GM12873 (cell line): Measurements from ENCODE around the gene EOGT.

Experiments used
- CTCF ChIP-seq: IDR thresholded peaks from 2 replicates; pipeline ENCODE4 v1.5.1; 2012; ENCODE audit warnings: low read depth, mild to moderate bottlenecking, moderate library complexity, low read length, control low read depth; ENCODE audit not compliant: insufficient read depth; ENCODE audit errors: missing control alignments

EOGT gene

DNA sequence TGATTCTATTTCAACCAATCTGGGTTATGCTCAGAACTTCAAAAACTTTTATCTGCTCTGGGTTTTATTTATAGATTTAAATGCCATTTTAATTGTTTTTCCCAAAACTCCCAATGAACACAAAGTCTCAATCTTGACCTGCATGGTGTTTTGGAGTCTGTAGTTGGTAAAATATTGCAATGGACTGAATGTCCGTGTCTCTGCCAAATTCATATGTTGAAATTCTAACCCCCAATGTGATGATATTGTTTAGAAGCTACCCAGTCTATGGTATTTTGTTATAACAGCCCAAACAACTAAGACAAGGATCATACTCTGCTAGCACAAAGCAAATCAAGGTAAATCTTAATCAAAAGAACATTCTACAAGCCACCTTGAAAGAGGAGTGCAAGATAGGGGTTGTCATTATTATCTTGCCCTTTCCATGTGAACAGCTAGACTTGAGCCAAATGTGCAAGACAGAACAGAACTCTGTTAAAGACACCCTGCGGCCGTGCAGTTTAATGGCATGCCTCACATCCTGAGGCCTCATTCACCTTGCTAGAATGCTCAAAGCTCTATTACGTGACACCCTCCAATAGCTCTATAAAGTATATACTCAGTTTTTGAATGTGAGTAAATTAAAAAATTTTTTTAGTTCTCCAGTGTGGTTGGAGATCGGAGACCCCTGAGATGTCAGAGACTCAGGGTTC lies 7.5 kb downstream of the EOGT start:
- TF ChIP-seq CTCF, result no peak

GRCh38 chr3:69005071-69005790 lies 8.3 kb downstream of the EOGT start:
- TF ChIP-seq CTCF, result no peak

DNA sequence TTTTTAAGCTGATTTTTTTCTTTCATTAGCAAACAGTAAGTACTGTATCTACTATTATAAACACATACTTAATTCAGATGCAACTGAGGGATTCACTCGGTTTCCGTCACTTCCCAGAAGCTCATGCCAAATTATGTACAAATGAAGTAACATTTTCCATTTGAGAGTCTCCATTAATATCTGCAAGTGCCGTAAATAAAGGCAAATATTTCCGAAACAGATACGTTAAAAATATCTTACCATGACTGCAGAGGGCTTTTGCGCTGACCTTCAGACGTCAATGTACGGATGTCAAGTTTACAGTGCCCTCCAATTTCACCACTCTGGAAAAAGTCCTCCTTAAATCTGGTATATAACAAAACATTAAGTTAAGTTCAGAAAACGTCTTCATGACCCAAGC lies 9.3 kb downstream of the EOGT start:
- no peak for TF ChIP-seq CTCF

DNA sequence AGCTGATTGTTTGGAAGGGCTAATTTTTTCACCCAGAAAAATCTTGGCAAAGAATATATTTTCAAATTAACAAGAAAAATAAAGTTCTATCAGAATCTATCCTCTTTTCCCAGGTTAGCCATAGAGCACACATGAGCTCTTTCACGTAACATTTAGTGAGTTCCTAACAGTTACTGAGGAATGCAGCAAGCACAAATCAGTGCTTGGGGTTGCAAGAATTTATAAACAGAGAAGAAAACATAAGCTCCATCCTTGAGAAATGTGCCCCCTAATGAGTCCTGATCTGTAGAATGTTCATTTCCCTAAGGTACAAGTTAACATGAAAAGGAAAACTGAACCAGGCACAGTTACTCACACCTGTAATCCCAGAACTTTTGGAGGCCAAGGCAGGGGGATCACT lies 13.9 kb downstream of the EOGT start:
- no peak for TF ChIP-seq CTCF

DNA sequence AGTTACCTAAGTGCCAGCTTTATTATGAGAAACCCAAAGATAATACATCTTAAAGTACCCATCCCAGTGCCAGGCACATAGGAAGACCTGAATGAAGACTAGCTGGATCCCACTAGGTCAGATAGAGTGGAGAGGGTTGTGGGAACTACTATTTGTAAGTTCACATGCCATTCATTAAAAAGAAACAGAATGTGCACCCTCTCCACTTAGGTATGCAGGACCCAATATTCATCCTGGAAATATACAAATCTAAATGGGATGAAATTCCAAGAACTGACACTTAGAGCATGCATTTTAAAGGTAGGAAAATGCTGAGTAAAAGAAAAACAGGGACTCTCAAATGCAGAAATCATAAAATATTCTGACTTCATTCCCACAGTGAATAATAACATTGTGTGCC lies 14.3 kb downstream of the EOGT start:
- no peak for TF ChIP-seq CTCF

DNA sequence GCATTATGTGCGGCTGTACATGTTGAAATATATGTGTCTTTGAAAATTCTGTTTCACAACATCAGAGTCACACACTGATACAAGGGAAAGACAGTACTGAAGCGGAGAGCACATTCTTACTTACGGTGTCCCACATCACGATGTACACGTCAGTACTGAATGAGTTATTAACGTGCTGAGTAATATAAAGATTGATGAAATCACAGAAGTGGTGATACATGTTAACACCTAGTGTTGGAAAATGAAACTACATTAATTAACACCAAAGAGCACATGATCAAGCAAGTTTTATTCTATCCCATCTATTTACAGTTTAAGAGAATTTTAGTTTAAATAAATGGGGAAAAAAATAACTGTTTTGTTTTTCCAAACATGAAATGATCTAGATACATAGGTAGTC lies 15.6 kb downstream of the EOGT start:
- no peak for TF ChIP-seq CTCF

DNA sequence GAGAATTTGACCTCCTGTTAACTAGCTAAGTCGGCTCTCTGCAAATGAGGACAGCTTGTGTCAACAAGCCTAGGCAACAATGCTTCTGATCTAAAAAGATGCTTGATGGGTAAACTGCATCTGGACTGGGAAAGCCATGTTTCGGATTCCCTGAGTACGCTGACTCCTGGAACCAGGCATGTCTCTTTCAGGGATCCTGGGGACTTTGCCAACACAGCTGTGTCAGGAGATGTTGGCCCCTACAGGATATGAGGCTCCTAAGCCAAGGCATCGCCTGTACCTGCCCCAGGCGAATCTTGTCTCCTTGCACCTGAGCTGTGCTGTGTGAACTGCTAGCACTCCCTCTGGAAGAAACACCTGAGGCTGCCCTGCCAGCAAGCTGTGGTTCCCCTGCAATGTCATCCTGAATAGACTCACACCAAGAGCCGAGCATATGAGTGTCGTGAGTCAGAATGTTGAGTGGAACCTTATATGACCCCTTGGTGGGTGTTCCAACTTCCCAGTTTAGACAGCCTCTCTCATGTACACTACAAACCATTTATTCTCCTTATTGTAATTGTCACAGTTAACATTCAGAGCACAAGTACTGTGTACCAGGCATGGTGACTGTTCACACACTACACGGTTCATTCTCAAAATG lies 17.0 kb downstream of the EOGT start:
- TF ChIP-seq CTCF, result no peak
